ENCODE results near the gene KCNIP3.
"Not testable (repeated sequence)": the region's sequence is repeated elsewhere in the genome, so short reads cannot be mapped to it uniquely, and the experiment has no call there.

DNA sequence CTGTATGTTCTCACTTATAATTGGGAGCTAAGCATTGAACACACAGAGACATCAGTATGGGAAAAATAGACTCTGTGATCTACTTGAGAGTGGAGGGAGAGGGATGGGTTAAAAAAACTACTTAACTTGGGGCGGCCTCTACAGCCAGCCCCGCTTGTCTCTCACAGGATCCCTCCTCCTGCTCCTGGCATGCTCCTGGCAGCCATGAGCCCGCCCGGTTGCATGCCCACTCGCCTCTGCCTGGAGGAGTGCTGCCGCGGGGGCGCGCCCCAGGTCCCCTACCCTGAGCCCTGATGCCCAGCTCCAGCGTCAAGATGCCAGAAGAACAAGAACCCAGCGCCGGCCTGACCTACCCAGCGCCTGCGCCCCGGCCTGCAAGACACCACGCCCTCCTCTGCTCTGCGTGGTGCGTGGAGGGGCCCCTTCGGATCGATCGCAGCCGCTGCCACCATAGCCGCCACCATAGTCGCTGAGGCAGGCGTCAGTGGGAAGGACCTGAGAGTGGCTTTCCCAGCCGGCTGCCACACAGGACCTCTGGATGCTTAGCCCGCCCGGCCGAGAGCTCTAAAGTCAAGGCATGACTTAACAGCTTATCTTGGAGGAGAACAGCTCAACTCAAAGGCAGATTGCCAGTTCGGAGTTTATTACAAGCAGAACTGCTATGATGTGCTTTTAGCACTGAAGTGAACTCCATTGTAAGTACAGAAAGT is 138.2 kb downstream of the KCNIP3 start:
- TF ChIP-seq, protein P1, sequence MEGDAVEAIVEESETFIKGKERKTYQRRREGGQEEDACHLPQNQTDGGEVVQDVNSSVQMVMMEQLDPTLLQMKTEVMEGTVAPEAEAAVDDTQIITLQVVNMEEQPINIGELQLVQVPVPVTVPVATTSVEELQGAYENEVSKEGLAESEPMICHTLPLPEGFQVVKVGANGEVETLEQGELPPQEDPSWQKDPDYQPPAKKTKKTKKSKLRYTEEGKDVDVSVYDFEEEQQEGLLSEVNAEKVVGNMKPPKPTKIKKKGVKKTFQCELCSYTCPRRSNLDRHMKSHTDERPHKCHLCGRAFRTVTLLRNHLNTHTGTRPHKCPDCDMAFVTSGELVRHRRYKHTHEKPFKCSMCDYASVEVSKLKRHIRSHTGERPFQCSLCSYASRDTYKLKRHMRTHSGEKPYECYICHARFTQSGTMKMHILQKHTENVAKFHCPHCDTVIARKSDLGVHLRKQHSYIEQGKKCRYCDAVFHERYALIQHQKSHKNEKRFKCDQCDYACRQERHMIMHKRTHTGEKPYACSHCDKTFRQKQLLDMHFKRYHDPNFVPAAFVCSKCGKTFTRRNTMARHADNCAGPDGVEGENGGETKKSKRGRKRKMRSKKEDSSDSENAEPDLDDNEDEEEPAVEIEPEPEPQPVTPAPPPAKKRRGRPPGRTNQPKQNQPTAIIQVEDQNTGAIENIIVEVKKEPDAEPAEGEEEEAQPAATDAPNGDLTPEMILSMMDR (conservative IDR thresholded peaks at IDR 0.05; ENCODE audit: low read depth, low read length), result not testable (repeated sequence)
- TF ChIP-seq EZH2phosphoT487 (IDR thresholded peaks at IDR 0.05; ENCODE audit: borderline replicate concordance, low read length), result not testable (repeated sequence)
